Left hindlimb (tissue), 1 donor: ENCODE results near the gene HYAL3.
A peak's percentile ranks its signal among the peaks of the same experiment; 100 is the strongest.

Source experiments
- DNase-seq: peaks from one replicate; pipeline ENCODE4 v3.0.0-alpha.2; 2018

The HYAL3 gene

DNA sequence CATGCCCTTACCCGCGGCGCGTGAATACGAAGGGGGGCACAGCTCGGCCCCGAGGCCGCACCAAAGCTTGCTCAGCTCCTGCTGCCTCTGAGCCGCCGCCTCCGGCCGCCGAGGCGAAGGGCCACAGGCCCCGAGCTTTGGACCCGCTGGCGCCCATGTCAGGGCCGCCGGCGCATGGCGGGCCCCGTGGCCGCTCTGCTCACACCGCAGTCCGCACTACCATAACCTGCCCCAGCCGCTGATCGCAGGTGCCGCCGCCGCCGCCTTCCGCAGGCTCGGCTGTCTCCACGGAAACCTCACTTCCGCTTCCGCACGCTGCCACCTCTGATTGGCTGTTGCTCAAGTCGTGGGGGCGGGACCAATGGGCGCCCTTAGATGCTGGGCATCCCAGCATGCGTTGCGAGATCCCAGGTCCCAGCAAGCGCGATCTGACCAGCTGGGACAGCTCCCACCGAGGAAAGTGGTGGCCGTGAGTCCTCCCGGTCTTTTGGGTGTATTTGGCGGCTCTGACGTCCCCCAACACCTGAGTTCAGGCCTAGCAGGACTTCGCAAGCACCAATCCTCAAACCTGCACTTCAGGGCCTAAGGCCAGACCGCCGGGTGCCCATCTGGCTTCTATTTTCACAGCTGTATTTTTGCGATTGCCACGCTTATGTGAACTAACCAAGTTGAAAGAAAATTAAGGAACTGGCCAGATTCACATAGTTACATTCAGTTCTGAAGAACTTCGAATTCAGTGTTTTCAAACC lies 28.9 kb upstream of the HYAL3 start, which contains the start of gene TUSC2:
TSS of gene TUSC2 (minus strand) at position 281 of the 749 bp plus-strand sequence. CDS start at position 157, 124 bp downstream.
- peak; percentile 96 for DNase-seq

GRCh38 chr3:50327129-50327528 lies 27.9 kb upstream of the HYAL3 start:
- peak; percentile 21 for DNase-seq

- DNase-seq: no peak
These were observed 27.0 kb upstream of the HYAL3 start for GRCh38 chr3:50326182-50326541.

GRCh38 chr3:50325497-50326181 lies 26.4 kb upstream of the HYAL3 start:
- DNase-seq: peak; percentile 25

- DNase-seq: peak; percentile 20
These were observed 25.9 kb upstream of the HYAL3 start for GRCh38 chr3:50325113-50325480.

GRCh38 chr3:50324351-50325112 lies 25.3 kb upstream of the HYAL3 start:
- peak; percentile 71 for DNase-seq

DNA sequence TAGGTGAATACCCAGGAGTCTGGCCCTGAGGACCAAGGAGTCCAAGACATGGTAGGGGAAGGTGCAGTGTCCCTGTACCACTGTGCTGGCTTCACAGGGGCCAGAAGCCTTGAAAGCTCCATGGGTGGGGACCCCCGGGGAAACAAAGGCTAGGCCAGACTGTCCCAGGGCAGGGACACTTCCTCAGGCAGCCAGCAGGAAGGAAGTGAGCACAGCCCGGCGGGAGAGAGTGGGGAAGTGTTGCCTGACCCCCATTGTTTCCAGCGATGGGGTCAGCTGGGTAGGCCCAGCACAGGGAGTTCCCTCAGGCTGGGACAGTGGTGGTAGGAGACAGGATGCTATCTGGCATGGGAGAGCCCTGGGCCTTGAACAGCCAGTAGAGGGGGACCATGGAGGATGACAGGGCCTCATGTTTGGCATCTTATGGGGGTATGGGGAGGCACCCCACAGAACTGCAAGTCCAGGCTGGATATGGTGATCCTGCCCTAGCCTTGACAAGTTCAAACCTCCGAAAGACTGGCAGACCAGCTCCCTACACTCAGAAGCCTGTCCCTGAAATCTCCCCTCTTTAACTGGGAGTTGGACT lies 24.5 kb upstream of the HYAL3 start:
- DNase-seq: peak; percentile 52

GRCh38 chr3:50323092-50323600 lies 23.9 kb upstream of the HYAL3 start:
- peak; percentile 64 for DNase-seq

- DNase-seq: peak; percentile 64
These were observed 23.3 kb upstream of the HYAL3 start, which contains the start of gene HYAL2 for GRCh38 chr3:50322386-50323091. TSS of gene HYAL2 (minus strand) at chr3:50322745. CDS start at chr3:50320489, 2,256 bp downstream.

GRCh38 chr3:50322115-50322385 lies 22.8 kb upstream of the HYAL3 start:
- DNase-seq: no peak

DNA sequence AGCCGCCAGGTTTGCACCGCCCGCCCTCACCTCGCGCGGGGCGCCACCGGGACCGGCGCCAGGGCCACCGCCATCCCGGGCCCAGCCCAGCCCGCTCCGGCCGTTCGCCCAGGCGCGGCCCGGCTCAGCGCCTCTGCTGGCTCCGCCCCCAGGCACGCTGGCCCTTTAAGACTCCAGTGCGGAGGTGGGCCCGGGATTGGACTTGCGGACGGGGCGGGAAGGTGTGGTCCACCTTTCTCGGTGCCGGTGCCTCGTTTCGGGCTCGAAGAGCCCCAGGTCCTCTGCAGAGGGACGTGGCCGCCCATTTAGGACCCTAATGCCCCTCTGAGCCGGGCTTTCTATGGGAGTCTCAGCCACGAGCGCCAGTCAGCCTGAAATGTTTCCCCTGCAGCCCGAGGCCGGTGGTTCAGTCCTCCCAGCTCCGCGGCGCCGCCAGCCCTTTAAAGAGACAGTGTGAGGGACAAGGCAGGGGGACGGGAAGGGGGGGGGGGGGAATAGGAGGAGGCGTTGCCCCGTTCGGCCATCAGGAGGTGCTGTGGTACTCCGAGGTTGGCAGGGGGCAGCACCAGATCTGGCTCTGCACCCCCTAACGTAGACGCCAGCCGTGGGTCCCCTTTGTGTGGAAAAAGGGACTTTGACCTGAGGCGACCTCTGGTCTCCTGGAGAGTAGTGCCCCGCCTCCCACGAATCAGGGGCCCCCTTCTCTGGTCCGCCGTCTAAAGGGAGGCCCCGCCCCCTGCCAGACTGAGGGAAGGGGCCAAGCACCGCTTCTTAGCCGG lies 22.3 kb upstream of the HYAL3 start:
- peak; percentile 92 for DNase-seq

GRCh38 chr3:50320853-50321335 lies 21.7 kb upstream of the HYAL3 start:
- peak; percentile 87 for DNase-seq

- DNase-seq: no peak
These were observed 20.9 kb upstream of the HYAL3 start for GRCh38 chr3:50319894-50320625.

DNA sequence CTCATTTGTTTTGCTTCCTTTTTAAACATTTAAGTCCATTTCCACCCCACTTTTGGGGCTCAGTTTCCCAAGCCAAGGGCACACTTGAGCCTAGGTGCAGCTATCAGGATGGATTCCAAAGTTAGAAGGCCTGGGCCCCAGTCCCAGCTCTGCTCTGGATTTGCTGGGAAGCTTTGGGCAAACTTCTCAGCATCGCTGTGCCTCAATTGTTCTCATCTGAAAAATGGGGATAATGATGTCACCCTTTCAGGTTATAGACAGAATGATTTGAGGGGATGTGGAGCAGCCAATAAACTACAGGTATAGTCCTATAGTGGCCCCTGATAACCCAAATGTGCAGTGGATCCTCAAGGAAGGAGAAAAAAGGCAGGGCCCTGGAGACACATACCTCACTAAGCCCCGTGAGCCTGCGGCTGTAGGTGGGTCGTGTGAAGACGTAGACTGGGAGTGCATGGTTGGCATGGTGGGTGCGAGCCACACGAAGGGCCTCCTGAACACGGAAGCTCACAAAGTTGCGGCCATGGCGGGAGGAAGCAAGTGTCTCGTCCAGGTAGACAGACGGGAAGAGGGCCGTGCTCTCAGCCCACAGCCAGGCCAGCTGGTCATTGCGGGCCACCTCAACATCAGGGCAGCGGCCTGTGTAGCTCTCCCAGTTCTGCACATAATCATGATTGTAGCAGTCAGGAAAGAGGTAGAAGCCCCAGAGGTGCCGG lies 20.1 kb upstream of the HYAL3 start:
- DNase-seq: no peak

- peak; percentile 35 for DNase-seq
These were observed 19.4 kb upstream of the HYAL3 start for GRCh38 chr3:50318615-50319014.

- peak; percentile 26 for DNase-seq
These were observed 19.0 kb upstream of the HYAL3 start for GRCh38 chr3:50318163-50318562.

DNA sequence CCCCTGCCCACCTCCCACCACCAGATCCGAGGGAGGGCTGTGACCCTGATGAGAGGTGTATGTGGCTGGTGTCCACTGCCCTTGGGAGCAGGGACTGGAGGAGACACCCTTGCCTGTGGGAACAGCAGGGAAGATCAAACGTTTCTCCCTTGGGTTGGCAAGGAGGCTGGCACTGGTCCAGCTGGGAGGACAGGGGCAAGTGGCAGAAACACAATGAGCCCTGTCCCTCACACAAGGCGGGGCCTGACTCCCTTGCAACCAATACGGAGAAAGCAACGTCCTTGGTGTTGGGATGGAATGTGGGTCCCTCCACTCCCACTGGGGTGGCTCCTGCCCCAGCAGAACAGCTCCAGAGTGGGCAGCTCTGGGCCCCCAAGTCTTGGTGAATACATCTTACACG lies 18.1 kb upstream of the HYAL3 start:
- peak; percentile 38 for DNase-seq

GRCh38 chr3:50316657-50317242 lies 17.5 kb upstream of the HYAL3 start:
- DNase-seq: peak; percentile 37

GRCh38 chr3:50314816-50315215 lies 15.6 kb upstream of the HYAL3 start:
- peak; percentile 21 for DNase-seq

- DNase-seq: no peak
These were observed 15.1 kb upstream of the HYAL3 start for GRCh38 chr3:50314342-50314741.
